Glomerular visceral epithelial cell (primary cell): ENCODE measurements around the gene ZNF408.

ENCODE experiments used
- DNase-seq: peaks from one replicate; pipeline ENCODE4 v3.0.0-alpha.2; 2016; ENCODE audit errors: extremely low spot score

The ZNF408 gene

DNA sequence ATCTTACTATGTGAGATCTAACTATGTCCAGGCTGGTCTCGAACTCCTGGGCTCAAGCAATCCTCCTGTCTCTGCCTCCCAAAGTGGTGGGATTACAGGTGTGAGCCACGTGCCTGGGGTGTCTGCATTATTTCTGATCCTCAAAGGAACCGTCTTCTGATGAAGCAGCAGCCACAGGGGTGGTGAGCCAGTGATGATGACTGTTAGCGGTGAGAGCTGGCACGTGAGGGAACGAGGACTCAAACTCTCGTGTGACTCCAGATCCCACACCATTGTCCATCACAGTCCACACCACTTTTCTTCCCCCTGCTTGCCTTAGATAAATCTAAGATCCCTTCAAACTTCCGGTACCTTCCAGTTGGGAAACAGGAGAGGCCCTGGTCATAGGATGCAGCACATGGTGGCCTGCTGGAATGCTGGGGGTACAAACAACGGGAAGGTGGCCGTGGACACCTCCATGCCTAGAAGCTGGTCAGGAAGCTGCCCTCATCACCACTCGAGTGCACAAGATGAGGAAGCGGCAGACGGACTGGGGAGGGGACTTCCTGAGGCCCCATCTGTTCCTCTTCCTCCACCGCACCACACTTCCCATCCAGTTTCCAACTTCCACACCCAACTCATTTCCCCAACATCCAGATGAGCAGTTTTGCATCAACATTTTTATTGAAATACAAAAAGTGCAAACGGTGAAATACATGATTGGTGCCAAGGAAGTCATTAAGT is 24.2 kb upstream of the ZNF408 start:
- no peak for DNase-seq

DNA sequence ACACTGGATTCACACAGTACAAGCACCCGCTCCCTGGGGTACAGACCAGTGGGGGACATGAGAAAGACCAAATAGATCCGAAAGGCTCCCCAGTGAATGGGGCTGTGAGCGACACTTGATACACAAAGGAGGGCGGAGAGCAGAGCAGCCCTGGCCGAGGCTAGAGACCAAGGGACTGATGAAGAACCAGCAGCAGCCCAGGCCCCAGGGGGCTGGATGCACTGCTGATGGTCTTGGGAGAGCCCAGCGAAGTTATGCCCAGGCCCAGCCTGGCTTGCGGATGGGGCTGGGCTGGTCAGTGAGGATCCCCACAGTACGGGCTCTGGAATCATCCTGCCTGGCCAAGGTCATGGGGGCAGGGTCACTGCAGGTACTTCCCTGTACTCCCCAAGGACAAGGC is 23.7 kb upstream of the ZNF408 start:
- no peak for DNase-seq

DNA sequence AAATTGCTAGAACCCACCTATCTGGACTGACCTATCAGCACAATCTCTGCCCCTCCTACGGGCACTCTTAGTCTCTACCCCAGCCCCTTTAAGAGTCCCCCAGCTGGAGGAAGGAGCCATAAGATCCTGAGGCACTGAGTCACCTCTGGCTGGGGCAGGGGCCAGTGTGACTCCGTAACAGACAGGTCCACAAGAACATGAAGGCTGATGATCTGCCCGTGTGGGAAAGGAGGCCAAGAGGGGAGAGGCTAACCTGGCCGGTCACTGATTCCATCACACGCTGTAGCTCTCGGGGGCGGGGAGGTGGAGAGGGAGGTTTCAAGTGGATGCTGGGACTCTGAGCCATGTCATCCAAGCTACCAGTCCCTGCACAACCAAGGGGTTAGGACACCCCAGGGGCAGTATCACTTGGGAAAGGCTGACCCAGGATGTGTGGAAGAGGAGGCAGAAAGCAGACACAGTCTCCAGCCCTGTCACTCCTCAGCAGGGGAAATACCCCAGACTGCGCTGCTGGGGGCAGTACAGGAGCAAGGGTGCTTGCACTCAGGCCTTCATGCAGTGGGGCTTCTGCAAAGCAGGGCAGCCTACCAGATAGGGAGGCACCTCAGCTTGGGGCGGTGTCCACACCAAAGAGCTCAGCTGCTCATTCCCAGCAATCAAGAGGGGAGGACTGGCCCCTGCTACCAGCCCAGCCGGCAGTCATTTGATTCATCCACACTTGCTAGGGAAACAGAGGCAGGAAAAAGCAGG is 22.7 kb upstream of the ZNF408 start:
- DNase-seq = no peak

DNA sequence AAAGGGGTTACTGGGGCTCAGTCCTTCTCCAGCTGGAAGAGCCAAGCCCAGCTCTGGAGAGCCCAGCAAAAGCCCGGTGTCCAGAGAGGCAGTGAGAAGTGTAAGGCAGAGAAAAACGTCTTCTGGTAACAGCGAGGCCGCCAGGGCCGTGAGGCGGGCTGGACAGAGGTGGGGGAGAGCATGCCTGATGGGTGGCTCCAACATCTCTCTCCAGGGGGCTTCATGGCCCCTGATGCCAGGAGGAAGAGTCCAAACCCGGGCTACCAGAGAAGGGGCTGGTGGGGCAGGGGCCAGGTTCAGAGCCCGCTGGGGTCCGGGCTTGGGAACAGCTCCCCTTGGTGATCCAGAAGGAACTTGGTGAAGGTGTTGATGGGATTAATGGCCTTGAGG is 22.1 kb upstream of the ZNF408 start:
- no peak for DNase-seq

DNA sequence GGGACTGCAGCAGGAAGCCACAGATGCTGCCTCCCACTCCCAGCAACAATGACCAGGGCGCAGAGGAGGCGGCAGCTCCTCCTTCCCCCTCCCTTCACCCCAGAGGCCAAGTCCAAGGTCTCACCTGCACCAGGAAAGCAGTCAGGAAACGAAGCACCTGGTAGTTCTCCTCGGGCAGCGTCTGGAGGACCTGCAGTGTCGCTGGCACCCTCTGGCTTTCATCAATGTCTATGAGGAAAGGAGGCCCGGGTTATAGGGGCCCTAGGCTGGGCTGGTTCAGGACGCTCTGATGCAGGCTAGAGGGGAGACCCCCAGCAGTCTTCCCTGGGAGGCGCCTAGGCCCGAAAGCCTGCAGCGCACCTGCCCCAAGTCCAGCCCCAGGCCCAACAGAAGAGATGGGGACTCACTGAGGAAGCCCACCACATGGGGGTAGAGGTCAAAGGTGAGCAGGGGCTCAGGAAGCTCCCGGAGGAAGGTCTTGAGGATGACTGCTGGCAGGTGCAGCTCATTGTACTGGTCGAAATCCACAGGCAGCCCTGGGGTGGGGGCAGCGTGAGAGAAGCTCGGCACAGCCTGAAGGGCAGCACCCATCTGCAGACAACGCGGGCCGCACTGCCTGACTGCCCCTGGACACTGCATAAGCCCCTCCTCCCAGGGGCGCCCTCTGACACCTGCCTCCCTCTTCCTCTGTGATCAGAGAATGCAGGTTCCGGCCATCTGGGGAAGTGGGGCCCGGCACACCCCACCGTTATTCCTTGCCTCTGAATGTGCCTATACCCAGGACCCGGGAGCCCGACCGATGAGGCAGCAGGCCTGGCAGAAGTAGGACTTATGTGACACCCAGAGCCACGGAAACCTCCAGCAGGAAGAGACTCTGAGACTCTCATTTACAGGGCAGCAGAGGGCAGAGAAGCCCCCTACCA is 21.3 kb upstream of the ZNF408 start:
- DNase-seq = no peak

DNA sequence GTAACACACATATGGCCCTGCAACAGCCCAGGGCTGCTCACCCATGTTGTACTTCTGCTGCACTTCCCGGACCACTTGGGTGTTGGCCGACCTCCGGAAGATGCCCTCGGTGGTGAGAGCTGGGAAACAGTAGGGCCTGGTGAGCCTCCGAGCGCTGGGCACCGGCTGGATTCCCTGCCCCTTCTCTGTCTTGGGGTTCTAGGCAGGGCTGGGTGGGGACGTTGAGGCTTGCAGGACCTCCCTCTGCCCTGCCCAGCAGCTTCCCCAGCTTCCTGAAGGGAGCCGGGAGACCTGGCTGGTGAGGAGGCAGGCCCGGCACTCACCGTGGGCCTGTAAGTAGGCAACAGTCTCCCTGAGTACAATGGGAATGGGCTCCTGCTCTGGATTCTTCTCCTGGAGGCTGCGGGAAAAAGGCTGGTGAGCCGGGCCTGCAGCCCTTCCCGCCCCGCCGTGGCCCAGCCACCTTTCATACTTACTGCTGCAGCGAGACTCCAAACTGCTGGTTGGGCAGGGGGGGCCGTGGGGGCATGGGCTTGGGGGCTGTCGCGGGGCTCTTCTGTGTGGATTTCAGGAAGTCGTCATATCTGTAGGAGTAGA is 20.6 kb upstream of the ZNF408 start:
- DNase-seq = no peak

DNA sequence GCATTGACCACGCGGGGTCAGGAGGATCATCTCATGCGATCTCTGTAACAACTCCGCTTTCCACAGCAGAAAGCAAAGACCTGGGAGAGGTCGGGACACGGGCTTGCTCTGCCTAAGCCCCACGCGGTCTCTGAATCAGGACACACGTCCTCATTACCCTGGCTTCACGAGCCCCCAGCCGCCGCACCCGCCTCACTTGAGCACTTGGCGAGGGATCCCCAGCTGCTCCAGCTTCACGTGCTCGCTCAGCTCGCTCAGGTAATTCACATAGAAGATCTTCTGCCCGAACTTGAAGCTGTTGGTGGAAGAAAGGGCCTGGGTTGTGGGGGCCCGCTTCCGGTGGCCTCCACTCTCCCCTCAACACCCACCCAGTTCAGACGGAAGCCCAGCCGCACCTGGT is 20.0 kb upstream of the ZNF408 start:
- no peak for DNase-seq

DNA sequence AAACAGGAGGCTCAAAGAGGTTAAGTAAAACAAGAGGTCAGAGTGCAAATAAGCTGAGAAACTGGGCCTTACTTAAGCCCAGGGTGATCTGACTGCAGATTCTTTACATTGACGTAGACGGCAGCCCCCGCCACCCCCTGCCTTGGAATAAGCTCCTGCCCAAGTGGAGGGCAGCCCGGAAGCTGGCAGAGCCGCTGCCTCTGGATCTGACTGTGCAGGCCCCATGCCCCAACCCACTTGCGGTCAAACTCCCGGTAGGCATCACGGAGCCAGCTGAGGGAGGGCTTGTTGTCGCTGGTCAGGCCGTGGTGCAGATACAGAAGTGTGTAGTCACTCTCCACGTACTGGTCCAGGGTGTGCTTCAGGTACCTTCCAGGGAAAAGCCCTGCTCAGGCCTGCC is 19.0 kb upstream of the ZNF408 start:
- DNase-seq = no peak

DNA sequence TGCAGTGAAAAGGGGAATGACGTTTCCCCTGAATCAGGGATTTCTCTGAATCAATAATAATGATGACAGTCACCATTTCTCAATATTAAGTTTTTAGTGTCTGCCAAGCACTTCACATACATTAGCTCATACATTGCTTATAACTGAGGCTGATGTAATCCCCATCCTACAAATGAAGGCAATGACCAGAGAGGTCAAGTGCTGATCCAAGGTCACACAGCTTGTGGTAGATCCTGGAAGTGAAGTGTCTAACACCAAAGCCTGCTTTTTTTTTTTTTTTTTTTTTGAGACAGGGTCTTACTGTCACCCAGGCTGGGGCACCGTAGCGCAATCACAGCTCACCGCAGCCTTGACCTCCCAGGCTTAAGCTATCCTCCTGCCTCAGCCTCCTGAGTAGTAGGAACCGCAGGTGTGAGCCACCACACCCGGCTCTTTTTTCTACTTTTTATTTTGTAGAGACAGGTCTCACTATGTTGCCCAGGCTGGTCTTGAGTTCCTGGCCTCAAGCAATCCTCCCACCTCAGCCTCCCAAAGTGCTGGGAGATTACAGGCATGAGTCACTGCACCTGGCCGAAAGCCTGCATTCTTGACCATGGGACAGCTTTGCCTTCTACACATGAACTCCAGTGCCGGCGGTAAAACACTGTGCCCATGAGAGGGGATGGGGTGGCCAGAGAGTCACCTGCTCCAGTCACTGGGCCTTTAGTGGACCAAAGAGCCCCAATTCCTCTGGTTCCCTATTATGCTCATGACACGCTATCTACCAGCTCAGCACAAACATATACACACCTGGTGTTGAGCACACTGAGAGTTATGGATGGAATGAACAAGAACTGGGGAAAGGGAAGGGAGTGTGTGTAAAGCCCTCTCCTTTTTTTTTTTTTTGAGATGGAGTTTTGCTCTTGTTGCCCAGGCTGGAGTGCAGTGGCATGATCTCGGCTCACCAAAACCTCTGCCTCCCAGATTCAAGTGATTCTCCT is 17.8 kb upstream of the ZNF408 start:
- no peak for DNase-seq

DNA sequence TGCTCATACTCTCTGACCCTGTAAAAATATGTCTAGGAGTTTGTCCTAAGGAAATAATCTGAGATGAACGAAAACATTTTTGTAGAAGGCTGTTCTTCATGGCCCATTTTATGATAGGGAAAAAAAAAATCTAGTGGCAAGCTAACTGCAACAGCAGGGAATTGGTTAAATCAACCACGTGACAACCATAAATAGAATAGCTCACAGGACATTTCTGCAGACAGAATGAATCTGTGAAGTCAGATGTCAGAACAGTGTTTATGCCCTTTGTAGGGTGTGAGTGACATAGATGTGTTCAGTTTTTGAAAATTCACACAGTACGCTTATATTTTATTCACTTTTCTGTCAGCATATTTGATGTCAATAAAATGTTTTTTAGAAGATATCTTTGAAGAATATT is 16.5 kb upstream of the ZNF408 start:
- DNase-seq = no peak

DNA sequence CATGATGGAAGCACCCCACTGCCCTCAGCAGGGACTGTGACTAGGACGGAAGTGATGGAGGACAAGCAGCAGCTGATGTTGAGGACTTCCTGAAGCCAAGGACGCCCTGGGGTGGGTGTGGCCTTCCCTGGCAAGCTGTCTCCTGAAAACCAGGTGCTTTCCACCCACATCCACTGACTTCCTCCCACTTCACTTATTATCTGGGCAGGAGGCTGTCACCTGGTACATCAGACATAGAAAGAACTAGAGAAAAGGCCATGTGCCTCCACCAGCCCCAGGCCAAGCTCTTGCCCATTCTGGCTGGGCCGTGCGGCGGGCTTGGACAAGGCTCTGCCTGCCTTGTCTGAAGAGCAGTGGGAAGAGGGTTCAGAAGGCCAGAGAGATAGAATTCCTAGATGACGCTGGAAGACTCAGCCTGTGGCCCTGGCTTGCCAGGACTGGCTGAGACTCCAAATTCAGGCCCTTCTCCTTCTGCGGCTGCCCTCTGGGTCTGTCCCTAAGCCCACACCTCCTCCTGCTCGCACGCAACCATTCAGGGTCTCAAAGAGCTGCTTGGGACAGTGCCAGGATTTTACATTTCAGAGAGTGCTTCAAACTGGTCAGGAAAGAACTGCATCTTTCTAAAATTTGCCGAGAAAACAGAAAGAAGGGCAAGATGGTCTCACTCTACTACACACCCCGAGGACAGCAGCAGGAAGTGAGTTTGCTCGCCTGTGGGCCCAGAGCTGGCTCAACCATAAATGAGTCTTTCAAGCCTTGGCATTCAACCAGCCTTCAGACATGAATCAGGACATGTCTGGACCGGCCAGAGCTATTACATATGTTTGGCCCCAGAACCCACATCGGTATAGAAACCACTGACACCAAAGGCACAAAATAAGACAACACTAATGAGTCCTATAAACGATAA is 13.7 kb upstream of the ZNF408 start:
- DNase-seq = peak; percentile 65

DNA sequence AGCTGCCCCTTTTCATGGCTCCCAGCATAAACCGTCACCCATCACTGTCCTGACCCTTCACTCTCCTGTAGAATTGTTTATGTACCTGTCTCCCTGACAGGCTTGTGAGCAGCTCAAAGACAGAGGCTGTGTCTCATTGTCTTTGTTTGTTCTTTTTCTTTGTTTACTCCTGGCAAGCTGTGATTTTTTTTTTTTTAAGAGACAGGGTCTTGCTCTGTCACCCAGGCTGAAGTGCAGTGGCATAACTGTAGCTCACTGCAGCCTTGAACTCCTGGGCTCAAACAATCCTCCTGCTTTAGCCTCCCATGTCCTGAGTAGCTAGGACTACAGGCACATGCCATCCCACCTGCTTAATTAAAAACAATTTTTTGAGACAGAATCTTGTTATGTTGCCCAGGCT is 10.1 kb upstream of the ZNF408 start:
- DNase-seq = no peak

DNA sequence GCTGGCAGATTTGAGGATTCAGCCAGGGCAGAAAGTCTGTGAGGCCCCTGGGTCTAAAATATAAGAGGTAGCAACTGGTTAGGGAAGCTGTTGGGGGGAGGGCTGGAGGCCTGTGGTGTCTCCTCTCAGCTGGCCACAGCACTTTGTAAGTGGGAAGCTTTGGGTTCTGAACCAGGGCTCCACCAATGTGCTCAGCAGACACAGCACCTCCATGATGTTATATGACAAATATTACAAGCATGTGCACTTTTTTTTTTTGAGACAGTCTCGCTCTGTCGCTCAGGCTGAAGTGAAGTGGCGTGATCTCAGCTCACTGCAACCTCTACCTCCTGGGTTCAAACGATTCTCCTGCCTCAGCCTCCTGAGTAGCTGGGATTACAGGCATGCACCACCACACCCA is 8.4 kb upstream of the ZNF408 start:
- DNase-seq = peak; percentile 83

DNA sequence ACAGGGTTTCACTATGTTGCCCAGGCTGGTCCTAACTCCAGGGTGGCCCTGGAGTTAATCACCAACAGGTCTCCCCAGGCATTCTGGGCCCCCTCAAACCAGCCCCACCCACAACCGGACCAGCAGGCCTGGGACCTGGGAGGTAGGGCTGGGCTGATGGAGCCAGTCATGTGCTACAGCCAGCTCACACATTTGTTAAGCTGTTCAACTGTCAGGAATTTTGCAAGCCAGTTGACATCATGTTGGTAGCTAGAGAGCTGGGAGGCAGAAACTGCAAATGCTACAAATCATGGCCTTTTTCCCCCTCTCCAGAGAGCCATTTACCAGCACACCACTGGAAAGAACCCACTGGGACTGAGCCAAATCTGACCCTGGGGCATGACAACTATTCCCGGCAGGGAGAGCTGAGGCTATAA is 7.2 kb upstream of the ZNF408 start:
- peak; percentile 89 for DNase-seq

DNA sequence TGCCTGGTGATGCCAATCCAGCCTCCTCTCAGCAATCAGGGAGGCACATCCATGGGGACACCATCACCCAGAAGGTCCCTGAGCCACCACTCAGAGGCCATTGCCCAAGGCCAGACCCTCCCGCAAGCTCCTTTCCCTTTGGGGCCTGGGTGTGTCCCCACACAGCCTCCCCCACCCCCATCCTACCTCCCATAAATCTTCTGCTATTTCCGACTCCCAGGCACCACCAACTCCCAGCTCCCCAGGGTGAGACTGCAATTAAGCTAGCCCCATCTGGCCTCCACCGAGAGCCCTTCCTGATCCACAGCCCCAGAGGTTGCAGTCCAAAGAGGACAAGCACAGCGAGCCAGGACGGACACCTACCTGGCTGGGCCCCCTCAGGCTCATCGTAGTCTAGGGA is 6.8 kb upstream of the ZNF408 start:
- DNase-seq = no peak

DNA sequence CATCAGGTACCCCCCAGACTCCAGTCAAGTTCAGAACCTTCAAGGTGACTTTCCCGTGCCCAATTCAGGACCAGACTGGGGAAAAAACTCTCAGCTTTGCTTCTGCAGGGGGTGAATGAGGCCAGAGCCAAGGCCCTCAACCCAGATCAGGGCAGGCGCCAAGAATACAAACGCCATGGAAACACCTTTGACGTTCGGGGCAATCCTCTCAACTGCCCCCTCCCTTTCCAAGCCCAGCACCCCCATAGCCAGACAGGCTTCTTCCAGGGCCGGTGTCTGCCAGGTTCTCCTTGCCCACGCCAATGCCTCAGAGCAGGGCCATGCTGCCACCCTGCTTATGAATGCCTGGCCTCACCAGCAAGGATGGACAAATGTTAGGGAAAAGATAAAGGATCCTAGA is 6.2 kb upstream of the ZNF408 start:
- no peak for DNase-seq

DNA sequence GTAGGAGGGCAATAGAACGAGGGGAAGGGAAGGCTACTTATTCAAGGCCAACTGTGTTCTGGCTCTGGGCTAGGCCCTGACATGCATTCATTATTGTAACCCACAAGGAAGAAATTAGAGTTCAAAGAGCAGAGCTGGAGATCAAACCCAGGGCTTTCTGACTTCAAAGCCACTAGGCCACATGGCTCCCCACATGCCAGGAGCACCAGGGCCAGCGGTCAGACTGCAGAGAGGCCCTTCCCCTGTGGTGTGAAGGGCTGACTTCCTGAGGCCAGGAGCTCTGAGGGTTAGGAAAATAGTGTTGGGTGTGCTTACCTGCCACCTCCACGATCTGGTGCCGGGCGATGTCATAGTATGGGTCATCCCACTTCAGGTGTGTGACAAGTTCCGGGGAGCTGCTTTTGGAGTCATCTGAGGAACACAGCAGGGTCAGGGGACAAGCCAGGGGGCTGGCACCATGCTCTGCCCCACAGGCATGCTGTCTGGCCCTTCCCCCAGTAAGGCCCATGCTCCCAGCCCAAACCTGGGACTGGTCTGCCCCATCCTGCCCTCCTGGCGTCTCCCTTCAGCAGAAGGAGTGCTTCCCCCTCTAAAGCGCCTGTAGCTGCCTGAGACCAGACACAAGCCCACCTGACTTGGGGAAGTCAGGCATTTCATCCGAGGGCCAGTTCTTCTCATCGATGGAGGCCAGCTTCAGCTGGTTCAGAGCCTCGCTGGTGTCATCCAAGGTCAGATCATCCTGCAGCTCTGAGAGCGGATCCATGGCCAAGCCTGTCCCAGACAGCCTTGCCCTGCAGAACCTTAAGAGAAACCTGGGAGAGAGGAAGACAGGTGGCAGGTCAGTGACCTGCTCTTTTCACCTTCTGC is 5.3 kb upstream of the ZNF408 start:
- DNase-seq = no peak

DNA sequence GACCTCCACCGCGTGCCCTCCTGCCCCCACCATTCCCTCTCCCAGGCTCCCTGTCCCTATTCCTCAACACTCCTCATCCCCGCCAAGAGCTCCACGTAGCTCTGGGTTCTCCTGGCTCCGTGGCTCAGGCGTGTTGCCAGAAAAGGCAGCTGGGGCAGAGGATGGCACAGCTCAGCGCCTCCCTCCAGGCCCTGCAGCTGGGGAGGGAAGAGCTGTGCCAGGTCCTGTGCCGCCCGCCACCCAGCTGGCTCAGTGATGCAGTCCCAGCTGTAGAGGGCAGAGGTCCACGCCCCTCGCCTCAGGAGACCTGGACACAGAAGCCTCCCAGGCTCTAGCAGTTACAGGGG is 4.6 kb upstream of the ZNF408 start:
- DNase-seq = peak; percentile 41

DNA sequence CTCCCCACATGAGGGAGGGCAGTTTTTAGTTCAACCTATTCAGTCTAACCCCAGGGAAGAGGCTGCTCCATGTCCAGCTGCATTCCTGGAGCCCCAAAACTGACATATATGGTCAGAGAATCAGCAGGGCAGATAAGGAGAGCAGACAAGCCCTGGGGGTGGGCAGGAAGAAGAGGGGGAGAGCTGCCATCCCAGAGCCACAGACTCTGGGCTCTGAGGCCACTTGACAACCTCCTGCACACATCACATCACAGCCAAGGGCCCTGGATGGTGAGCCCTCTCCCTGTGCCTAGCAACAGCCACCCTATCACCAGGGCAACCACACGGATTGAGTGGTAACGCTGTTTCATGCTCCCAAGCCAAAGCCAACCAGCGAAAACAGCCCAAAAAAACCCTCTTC is 3.5 kb upstream of the ZNF408 start:
- no peak for DNase-seq
